HEK293 (cell line): ENCODE measurements around the gene FUOM.

ENCODE experiments used
- GLIS1 ChIP-seq: fragments of 450-650 bp; formaldehyde crosslinking; IDR thresholded peaks from 2 replicates; pipeline ENCODE4 v1.5.1; 2016; ENCODE audit warnings: missing biosample characterization, missing genetic modification characterization
- GLIS2 ChIP-seq: fragments of 450-650 bp; formaldehyde crosslinking; IDR thresholded peaks from 2 replicates; pipeline ENCODE4 v1.5.1; 2016; ENCODE audit warnings: missing biosample characterization, missing genetic modification characterization
- KLF9 ChIP-seq: fragments of 450-650 bp; formaldehyde crosslinking; IDR thresholded peaks from 2 replicates; pipeline ENCODE4 v1.5.1; 2016; ENCODE audit warnings: missing biosample characterization, missing genetic modification characterization, low read depth
- SP2 ChIP-seq: fragments of 450-650 bp; formaldehyde crosslinking; IDR thresholded peaks from 2 replicates; pipeline ENCODE4 v1.5.1; 2016; ENCODE audit warnings: missing biosample characterization, missing genetic modification characterization
- SP7 ChIP-seq: fragments of 450-650 bp; formaldehyde crosslinking; IDR thresholded peaks from 2 replicates; pipeline ENCODE4 v1.5.1; 2016; ENCODE audit warnings: missing biosample characterization, missing genetic modification characterization
- ZBTB10 ChIP-seq: fragments of 450-650 bp; formaldehyde crosslinking; IDR thresholded peaks from 2 replicates; pipeline ENCODE4 v1.5.1; 2016; ENCODE audit warnings: missing biosample characterization, missing genetic modification characterization
- ZBTB11 ChIP-seq: fragments of 450-650 bp; formaldehyde crosslinking; conservative IDR thresholded peaks from 2 replicates; pipeline ENCODE4 v1.5.1; 2016; ENCODE audit warnings: low read depth, missing biosample characterization, missing genetic modification characterization
- ZBTB8A ChIP-seq: fragments of 450-650 bp; formaldehyde crosslinking; IDR thresholded peaks from 2 replicates; pipeline ENCODE4 v1.5.1; 2016; ENCODE audit warnings: missing biosample characterization, missing genetic modification characterization
- ZIC2 ChIP-seq: fragments of 450-650 bp; formaldehyde crosslinking; IDR thresholded peaks from 2 replicates; pipeline ENCODE4 v1.5.1; 2016; ENCODE audit warnings: missing biosample characterization, missing genetic modification characterization
- ZNF518A ChIP-seq: fragments of 450-650 bp; formaldehyde crosslinking; conservative IDR thresholded peaks from 2 replicates; pipeline ENCODE4 v1.5.1; 2016; ENCODE audit warnings: low read depth, missing biosample characterization, missing genetic modification characterization
- ZNF670 ChIP-seq: fragments of 450-650 bp; formaldehyde crosslinking; IDR thresholded peaks from 2 replicates; pipeline ENCODE4 v1.5.1; 2016; ENCODE audit warnings: missing biosample characterization, missing genetic modification characterization, low read depth
- ZNF777 ChIP-seq: fragments of 450-650 bp; formaldehyde crosslinking; IDR thresholded peaks from 2 replicates; pipeline ENCODE4 v1.5.1; 2017; ENCODE audit warnings: missing biosample characterization, missing genetic modification characterization, borderline replicate concordance
- TF ChIP-seq, protein P1 (sequence below): fragments of 450-650 bp; formaldehyde crosslinking; IDR thresholded peaks from 2 replicates; pipeline ENCODE4 v1.5.1; 2016; ENCODE audit warnings: missing biosample characterization, missing genetic modification characterization
- TF ChIP-seq, protein P2 (sequence below): fragments of 450-650 bp; formaldehyde crosslinking; IDR thresholded peaks from 2 replicates; pipeline ENCODE4 v1.5.1; 2016; ENCODE audit warnings: missing biosample characterization, missing genetic modification characterization

The FUOM gene

GRCh38 chr10:133335246-133336117, 22.3 kb downstream of the FUOM start (continued):
- TF ChIP-seq, protein P1, sequence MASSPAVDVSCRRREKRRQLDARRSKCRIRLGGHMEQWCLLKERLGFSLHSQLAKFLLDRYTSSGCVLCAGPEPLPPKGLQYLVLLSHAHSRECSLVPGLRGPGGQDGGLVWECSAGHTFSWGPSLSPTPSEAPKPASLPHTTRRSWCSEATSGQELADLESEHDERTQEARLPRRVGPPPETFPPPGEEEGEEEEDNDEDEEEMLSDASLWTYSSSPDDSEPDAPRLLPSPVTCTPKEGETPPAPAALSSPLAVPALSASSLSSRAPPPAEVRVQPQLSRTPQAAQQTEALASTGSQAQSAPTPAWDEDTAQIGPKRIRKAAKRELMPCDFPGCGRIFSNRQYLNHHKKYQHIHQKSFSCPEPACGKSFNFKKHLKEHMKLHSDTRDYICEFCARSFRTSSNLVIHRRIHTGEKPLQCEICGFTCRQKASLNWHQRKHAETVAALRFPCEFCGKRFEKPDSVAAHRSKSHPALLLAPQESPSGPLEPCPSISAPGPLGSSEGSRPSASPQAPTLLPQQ = peak; percentile 97
- TF ChIP-seq, protein P2, sequence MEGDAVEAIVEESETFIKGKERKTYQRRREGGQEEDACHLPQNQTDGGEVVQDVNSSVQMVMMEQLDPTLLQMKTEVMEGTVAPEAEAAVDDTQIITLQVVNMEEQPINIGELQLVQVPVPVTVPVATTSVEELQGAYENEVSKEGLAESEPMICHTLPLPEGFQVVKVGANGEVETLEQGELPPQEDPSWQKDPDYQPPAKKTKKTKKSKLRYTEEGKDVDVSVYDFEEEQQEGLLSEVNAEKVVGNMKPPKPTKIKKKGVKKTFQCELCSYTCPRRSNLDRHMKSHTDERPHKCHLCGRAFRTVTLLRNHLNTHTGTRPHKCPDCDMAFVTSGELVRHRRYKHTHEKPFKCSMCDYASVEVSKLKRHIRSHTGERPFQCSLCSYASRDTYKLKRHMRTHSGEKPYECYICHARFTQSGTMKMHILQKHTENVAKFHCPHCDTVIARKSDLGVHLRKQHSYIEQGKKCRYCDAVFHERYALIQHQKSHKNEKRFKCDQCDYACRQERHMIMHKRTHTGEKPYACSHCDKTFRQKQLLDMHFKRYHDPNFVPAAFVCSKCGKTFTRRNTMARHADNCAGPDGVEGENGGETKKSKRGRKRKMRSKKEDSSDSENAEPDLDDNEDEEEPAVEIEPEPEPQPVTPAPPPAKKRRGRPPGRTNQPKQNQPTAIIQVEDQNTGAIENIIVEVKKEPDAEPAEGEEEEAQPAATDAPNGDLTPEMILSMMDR (tag by site-specific recombination) = 0 out of 2 replicates have a peak, but pooled peaks have one; percentile 14
- no peak for TF ChIP-seq ZNF670
- TF ChIP-seq GLIS2 (tag by site-specific recombination) = peak; percentile 91
- peak; percentile 55; the same call in 1 of the 2 replicates for TF ChIP-seq ZNF777
- TF ChIP-seq GLIS1 (tag by site-specific recombination) = peak; percentile 75
- peak; percentile 54 for TF ChIP-seq SP7 (tag by site-specific recombination)
- peak; percentile 47 for TF ChIP-seq SP2 (tag by site-specific recombination)
- peak; percentile 6; the same call in 1 of the 2 replicates for TF ChIP-seq ZBTB11 (tag by site-specific recombination)
- TF ChIP-seq ZBTB8A (tag by site-specific recombination) = peak; percentile 43; the same call in 1 of the 2 replicates
- TF ChIP-seq ZIC2 (tag by site-specific recombination) = peak; percentile 74; the same call in 1 of the 2 replicates
- TF ChIP-seq ZBTB10 (tag by site-specific recombination) = peak; percentile 71; the same call in 1 of the 2 replicates
- TF ChIP-seq ZNF518A = 0 out of 2 replicates have a peak, but pooled peaks have one; percentile 29
- TF ChIP-seq KLF9 (tag by site-specific recombination) = peak; percentile 13; the same call in 1 of the 2 replicates
